Measurements from ENCODE around the gene TSNAX.

TSNAX gene

DNA sequence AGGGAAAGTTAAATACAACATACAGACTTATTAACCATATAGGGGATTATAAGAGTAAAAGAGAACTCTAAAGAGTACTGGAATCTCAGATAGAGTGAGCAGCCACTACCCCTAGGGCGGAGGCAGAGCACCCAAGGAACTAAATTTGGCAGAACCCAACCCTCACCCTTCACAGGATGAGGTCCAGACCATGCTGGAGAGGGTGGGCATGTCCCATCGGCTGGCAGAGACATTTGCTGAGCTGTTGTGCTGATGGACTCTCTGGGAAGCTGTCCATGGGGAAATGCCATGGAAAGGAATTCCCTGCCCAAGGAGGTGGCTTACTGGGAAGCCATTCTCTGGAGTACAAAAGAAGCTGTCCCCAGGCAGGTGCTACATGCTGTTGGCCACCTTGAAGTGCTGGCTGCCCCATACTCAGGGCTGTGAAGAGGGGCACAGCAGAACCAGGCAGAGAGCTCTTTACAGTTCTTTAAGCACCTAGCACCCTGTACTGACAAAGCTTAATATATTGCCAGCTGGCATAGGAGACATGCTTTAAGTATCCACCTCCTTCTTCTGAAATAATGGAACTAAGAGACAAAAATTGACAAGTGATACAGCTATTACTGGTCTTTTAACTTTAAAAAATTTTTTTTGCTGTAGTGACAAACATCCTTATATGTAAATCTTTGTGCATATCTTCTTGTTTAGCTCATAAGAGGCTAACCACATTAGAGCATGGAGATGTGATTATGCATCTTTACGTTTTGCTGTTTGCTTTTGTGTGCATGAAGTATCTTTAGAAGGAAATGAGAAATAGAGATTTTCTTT, 29.6 kb downstream of the TSNAX start:
- H3K4me3 ChIP-seq (ENCODE audit: low read length, poor library complexity, severe bottlenecking): no peak overlapping the region
- H3K27me3 ChIP-seq (ENCODE audit: insufficient read depth, low read length, poor library complexity, severe bottlenecking): no peaks in the 10 kb centered on the region
- H3K4me1 ChIP-seq (ENCODE audit: insufficient read depth, low read length, poor library complexity, severe bottlenecking): peaks cover 11% of the 10 kb centered on the region
- no peak overlapping the region for H2AFZ ChIP-seq (ENCODE audit: low read length)
- H3K36me3 ChIP-seq (ENCODE audit: insufficient read depth, low read length): peaks cover 33% of the 10 kb centered on the region
- no peaks in the 10 kb centered on the region for H3K9me3 ChIP-seq (ENCODE audit: insufficient read depth, low read depth, low read length)
- no peak for TF ChIP-seq EZH2phosphoT487 (IDR thresholded peaks at IDR 0.05; ENCODE audit: borderline replicate concordance)
- TF ChIP-seq, protein P1, sequence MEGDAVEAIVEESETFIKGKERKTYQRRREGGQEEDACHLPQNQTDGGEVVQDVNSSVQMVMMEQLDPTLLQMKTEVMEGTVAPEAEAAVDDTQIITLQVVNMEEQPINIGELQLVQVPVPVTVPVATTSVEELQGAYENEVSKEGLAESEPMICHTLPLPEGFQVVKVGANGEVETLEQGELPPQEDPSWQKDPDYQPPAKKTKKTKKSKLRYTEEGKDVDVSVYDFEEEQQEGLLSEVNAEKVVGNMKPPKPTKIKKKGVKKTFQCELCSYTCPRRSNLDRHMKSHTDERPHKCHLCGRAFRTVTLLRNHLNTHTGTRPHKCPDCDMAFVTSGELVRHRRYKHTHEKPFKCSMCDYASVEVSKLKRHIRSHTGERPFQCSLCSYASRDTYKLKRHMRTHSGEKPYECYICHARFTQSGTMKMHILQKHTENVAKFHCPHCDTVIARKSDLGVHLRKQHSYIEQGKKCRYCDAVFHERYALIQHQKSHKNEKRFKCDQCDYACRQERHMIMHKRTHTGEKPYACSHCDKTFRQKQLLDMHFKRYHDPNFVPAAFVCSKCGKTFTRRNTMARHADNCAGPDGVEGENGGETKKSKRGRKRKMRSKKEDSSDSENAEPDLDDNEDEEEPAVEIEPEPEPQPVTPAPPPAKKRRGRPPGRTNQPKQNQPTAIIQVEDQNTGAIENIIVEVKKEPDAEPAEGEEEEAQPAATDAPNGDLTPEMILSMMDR (conservative IDR thresholded peaks at IDR 0.05; ENCODE audit: low read length): no peak
- H3K9ac ChIP-seq (ENCODE audit: low read depth, low read length, poor library complexity, severe bottlenecking): no peak overlapping the region
- no peaks in the 10 kb centered on the region for H3K9me2 ChIP-seq (replicated peaks; ENCODE audit: low read depth, low read length)
- peaks cover 9% of the 10 kb centered on the region; the same call in 1 of the 2 replicates for H3K79me2 ChIP-seq (ENCODE audit: insufficient read depth, low read length)
- H4K20me1 ChIP-seq (ENCODE audit: insufficient read depth, low read length, poor library complexity, severe bottlenecking): no peaks in the 10 kb centered on the region
- no peaks in the 10 kb centered on the region for H3F3A ChIP-seq (ENCODE audit: low read depth)
- H3K4me2 ChIP-seq (ENCODE audit: low read depth, low read length, poor library complexity, severe bottlenecking): no peak overlapping the region

DNA sequence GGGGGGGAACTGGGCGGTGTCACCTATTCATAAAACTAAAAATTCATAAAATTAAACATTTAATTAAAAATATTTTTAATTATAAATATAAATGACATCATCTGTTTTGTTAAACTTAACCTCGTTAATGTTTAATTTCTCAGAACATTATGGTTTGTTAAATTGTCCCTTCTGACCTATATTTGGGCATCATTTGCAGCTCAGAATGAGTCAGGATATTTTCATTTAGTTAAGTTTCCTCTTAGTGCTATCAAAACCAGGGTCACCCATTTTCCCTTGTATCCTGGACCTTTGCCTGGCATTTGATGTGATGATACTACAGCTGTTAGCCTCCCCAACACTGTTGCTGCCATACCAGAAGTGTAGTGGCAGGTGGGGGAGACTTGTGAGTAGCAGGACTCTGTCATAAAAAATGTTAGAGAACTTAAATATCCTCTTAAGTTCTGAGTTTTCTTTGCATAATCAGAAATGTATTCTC, 30.3 kb downstream of the TSNAX start:
- Histone ChIP-seq H3K4me1 (ENCODE audit: insufficient read depth, low read length, poor library complexity, severe bottlenecking) (peaks cover 11% of the 10 kb centered on the region), H3K36me3 (ENCODE audit: insufficient read depth, low read length) (peaks cover 40% of the 10 kb centered on the region), H3K4me3 (ENCODE audit: low read length, poor library complexity, severe bottlenecking) (no peak overlapping the region), H3K79me2 (ENCODE audit: insufficient read depth, low read length) (peaks cover 9% of the 10 kb centered on the region; the same call in 1 of the 2 replicates), H3K4me2 (ENCODE audit: low read depth, low read length, poor library complexity, severe bottlenecking) (no peak overlapping the region), H3K27me3 (ENCODE audit: insufficient read depth, low read length, poor library complexity, severe bottlenecking) (no peaks in the 10 kb centered on the region), H3F3A (ENCODE audit: low read depth) (no peaks in the 10 kb centered on the region), H4K20me1 (ENCODE audit: insufficient read depth, low read length, poor library complexity, severe bottlenecking) (no peaks in the 10 kb centered on the region), H3K9me3 (ENCODE audit: insufficient read depth, low read depth, low read length) (no peaks in the 10 kb centered on the region), H3K9me2 (replicated peaks; ENCODE audit: low read depth, low read length) (no peaks in the 10 kb centered on the region), H3K9ac (ENCODE audit: low read depth, low read length, poor library complexity, severe bottlenecking) (no peak overlapping the region), H2AFZ (ENCODE audit: low read length) (no peak overlapping the region)
- TF ChIP-seq, protein P1 (conservative IDR thresholded peaks at IDR 0.05; ENCODE audit: low read length): no peak
- TF ChIP-seq EZH2phosphoT487 (IDR thresholded peaks at IDR 0.05; ENCODE audit: borderline replicate concordance): no peak

DNA sequence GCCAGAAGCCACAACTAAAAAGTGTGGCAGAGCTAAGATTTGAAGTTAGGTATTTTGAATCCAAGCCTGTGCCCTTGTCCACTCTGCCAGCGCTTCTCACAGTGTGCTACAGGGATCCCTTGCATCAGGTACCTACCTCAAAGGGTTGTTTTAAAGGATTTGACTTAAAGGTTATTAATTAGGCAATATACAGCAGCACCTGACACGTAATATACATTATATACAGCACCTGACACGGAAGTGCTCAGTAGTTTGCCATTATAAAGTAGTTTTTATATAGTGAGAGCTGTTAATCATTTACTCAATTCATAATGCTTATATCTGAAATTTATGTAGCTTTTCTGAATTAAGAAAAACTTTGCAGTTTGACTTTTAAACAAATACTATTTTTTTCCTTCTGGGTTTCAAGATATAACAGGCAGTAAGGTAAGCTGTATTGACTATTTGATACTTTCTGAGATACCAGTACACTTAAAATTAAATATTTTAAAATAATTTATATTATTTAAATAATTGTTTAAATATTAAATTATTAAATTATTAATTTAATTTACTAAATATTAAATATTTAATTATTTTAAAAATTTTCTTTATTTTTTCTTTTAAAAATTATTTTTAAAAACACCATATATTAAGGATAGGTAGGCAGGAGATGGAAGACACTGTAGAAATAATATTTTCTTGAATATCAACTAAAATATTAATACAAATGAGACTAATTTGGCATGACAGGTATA, 33.3 kb downstream of the TSNAX start:
- TF ChIP-seq, protein P1 (conservative IDR thresholded peaks at IDR 0.05; ENCODE audit: low read length): no peak
- TF ChIP-seq EZH2phosphoT487 (IDR thresholded peaks at IDR 0.05; ENCODE audit: borderline replicate concordance): no peak
- Histone ChIP-seq H2AFZ (ENCODE audit: low read length) (no peak overlapping the region), H3K27me3 (ENCODE audit: insufficient read depth, low read length, poor library complexity, severe bottlenecking) (no peaks in the 10 kb centered on the region), H3K9me3 (ENCODE audit: insufficient read depth, low read depth, low read length) (no peaks in the 10 kb centered on the region), H3F3A (ENCODE audit: low read depth) (no peaks in the 10 kb centered on the region), H3K79me2 (ENCODE audit: insufficient read depth, low read length) (peaks cover 7% of the 10 kb centered on the region; the same call in 1 of the 2 replicates), H3K9me2 (replicated peaks; ENCODE audit: low read depth, low read length) (no peaks in the 10 kb centered on the region), H3K9ac (ENCODE audit: low read depth, low read length, poor library complexity, severe bottlenecking) (no peak overlapping the region), H3K4me2 (ENCODE audit: low read depth, low read length, poor library complexity, severe bottlenecking) (no peak overlapping the region), H3K4me1 (ENCODE audit: insufficient read depth, low read length, poor library complexity, severe bottlenecking) (peaks cover 9% of the 10 kb centered on the region), H3K36me3 (ENCODE audit: insufficient read depth, low read length) (peaks cover 49% of the 10 kb centered on the region), H3K4me3 (ENCODE audit: low read length, poor library complexity, severe bottlenecking) (no peak overlapping the region), H4K20me1 (ENCODE audit: insufficient read depth, low read length, poor library complexity, severe bottlenecking) (no peaks in the 10 kb centered on the region)
